ENCODE measurements around the gene DCTN1.

- TF ChIP-seq CTCF (conservative IDR thresholded peaks at IDR 0.05; ENCODE audit: low read length) (no peak), EZH2phosphoT487 (IDR thresholded peaks at IDR 0.05; ENCODE audit: borderline replicate concordance) (no peak)
These were observed 37.7 kb upstream of the DCTN1 start for GRCh38 chr2:74417763-74418162.

Data from Loucy (cell line).